ENCODE results near the gene NR1H2. TPM values are rescaled to one million over a fixed set of nuclear protein-coding genes. Genes with fewer than 3 reads are reported as not detected.

Gene NR1H2
- total and polyA plus RNA-seq, 2 experiments from 2014 or later = 32.9 to 70.2 TPM

DNA sequence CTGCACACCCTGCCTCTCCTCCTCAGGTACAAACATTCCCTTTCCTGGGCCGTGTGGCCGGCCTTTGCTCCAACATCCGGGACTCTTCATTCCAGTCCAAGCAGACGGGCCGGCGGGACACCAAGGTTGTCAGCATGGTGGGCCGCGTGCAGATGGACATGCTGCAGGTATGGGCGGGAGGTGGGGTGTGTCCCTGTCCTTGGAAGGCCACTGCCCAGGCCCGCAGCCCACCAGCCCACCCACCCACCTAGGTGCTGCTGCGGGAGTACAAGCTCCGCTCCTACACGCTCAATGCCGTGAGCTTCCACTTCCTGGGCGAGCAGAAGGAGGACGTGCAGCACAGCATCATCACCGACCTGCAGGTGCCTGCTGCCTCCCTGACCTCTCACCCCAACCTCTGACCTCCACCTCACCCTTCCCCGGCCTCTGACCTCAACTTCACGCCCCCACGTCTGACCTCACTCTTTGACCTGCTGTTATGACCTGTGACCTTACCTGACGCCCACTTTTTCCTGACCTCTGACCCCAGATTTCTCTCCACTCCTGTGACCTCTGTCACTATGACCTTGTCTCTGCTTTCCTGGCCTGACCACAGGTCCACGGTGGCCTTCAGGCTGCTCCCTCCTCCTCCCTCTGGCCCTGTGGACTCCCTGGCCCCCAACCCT is 30.0 kb downstream of the NR1H2 start:
- Histone ChIP-seq H3K27me3 (ENCODE audit: insufficient read depth) (no peaks in the 10 kb centered on the region), H3K27ac (ENCODE audit: low read depth) (no peak overlapping the region), H4K20me1 (replicated peaks; ENCODE audit: insufficient read depth) (peaks cover 5% of the 10 kb centered on the region), H3K4me3 (no peak overlapping the region), H2AFZ (no peak overlapping the region), H3K79me2 (replicated peaks; ENCODE audit: insufficient read depth) (no peaks in the 10 kb centered on the region), H3F3A (replicated peaks; ENCODE audit: low read depth) (no peaks in the 10 kb centered on the region; the same call in 1 of the 2 replicates), H3K9me2 (ENCODE audit: insufficient read depth) (no peaks in the 10 kb centered on the region), H3K4me1 (ENCODE audit: insufficient read depth) (no peaks in the 10 kb centered on the region), H3K4me2 (no peak overlapping the region), H3K36me3 (ENCODE audit: insufficient read depth) (peaks cover 4% of the 10 kb centered on the region; the same call in 1 of the 2 replicates)
- no peak overlapping the region for H3K4me3 Mint-ChIP-seq
- no peak for TF ChIP-seq ZNF331 (CRISPR knock-in tag; IDR thresholded peaks at IDR 0.05; ENCODE audit: low read depth)
- TF ChIP-seq, protein P1, sequence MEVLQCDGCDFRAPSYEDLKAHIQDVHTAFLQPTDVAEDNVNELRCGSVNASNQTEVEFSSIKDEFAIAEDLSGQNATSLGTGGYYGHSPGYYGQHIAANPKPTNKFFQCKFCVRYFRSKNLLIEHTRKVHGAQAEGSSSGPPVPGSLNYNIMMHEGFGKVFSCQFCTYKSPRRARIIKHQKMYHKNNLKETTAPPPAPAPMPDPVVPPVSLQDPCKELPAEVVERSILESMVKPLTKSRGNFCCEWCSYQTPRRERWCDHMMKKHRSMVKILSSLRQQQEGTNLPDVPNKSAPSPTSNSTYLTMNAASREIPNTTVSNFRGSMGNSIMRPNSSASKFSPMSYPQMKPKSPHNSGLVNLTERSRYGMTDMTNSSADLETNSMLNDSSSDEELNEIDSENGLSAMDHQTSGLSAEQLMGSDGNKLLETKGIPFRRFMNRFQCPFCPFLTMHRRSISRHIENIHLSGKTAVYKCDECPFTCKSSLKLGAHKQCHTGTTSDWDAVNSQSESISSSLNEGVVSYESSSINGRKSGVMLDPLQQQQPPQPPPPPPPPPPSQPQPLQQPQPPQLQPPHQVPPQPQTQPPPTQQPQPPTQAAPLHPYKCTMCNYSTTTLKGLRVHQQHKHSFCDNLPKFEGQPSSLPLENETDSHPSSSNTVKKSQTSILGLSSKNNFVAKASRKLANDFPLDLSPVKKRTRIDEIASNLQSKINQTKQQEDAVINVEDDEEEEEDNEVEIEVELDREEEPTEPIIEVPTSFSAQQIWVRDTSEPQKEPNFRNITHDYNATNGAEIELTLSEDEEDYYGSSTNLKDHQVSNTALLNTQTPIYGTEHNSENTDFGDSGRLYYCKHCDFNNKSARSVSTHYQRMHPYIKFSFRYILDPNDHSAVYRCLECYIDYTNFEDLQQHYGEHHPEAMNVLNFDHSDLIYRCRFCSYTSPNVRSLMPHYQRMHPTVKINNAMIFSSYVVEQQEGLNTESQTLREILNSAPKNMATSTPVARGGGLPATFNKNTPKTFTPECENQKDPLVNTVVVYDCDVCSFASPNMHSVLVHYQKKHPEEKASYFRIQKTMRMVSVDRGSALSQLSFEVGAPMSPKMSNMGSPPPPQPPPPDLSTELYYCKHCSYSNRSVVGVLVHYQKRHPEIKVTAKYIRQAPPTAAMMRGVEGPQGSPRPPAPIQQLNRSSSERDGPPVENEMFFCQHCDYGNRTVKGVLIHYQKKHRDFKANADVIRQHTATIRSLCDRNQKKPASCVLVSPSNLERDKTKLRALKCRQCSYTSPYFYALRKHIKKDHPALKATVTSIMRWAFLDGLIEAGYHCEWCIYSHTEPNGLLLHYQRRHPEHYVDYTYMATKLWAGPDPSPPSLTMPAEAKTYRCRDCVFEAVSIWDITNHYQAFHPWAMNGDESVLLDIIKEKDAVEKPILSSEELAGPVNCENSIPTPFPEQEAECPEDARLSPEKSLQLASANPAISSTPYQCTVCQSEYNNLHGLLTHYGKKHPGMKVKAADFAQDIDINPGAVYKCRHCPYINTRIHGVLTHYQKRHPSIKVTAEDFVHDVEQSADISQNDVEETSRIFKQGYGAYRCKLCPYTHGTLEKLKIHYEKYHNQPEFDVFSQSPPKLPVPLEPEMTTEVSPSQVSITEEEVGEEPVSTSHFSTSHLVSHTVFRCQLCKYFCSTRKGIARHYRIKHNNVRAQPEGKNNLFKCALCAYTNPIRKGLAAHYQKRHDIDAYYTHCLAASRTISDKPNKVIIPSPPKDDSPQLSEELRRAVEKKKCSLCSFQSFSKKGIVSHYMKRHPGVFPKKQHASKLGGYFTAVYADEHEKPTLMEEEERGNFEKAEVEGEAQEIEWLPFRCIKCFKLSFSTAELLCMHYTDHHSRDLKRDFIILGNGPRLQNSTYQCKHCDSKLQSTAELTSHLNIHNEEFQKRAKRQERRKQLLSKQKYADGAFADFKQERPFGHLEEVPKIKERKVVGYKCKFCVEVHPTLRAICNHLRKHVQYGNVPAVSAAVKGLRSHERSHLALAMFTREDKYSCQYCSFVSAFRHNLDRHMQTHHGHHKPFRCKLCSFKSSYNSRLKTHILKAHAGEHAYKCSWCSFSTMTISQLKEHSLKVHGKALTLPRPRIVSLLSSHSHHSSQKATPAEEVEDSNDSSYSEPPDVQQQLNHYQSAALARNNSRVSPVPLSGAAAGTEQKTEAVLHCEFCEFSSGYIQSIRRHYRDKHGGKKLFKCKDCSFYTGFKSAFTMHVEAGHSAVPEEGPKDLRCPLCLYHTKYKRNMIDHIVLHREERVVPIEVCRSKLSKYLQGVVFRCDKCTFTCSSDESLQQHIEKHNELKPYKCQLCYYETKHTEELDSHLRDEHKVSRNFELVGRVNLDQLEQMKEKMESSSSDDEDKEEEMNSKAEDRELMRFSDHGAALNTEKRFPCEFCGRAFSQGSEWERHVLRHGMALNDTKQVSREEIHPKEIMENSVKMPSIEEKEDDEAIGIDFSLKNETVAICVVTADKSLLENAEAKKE (CRISPR knock-in tag; IDR thresholded peaks at IDR 0.05) = no peak
- no peak for TF ChIP-seq NANOG (IDR thresholded peaks at IDR 0.05; ENCODE audit: borderline replicate concordance)
- TF ChIP-seq JUNB (IDR thresholded peaks at IDR 0.05; ENCODE audit: unreplicated experiment) = no peak
- TF ChIP-seq ETS1 (IDR thresholded peaks at IDR 0.05) = no peak
- TF ChIP-seq CREB1 (CRISPR knock-in tag; IDR thresholded peaks at IDR 0.05; ENCODE audit: low read depth) = no peak
- TF ChIP-seq, protein P2, sequence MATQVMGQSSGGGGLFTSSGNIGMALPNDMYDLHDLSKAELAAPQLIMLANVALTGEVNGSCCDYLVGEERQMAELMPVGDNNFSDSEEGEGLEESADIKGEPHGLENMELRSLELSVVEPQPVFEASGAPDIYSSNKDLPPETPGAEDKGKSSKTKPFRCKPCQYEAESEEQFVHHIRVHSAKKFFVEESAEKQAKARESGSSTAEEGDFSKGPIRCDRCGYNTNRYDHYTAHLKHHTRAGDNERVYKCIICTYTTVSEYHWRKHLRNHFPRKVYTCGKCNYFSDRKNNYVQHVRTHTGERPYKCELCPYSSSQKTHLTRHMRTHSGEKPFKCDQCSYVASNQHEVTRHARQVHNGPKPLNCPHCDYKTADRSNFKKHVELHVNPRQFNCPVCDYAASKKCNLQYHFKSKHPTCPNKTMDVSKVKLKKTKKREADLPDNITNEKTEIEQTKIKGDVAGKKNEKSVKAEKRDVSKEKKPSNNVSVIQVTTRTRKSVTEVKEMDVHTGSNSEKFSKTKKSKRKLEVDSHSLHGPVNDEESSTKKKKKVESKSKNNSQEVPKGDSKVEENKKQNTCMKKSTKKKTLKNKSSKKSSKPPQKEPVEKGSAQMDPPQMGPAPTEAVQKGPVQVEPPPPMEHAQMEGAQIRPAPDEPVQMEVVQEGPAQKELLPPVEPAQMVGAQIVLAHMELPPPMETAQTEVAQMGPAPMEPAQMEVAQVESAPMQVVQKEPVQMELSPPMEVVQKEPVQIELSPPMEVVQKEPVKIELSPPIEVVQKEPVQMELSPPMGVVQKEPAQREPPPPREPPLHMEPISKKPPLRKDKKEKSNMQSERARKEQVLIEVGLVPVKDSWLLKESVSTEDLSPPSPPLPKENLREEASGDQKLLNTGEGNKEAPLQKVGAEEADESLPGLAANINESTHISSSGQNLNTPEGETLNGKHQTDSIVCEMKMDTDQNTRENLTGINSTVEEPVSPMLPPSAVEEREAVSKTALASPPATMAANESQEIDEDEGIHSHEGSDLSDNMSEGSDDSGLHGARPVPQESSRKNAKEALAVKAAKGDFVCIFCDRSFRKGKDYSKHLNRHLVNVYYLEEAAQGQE (IDR thresholded peaks at IDR 0.05; ENCODE audit: unreplicated experiment) = no peak
- no peak for TF ChIP-seq ZNF114 (CRISPR knock-in tag; IDR thresholded peaks at IDR 0.05)
- TF ChIP-seq POLR2AphosphoS5 (IDR thresholded peaks at IDR 0.05; ENCODE audit: low read depth) = no peak
- TF ChIP-seq EZH2 (IDR thresholded peaks at IDR 0.05; ENCODE audit: low read depth, unreplicated experiment) = no peak
- TF ChIP-seq CTCF (conservative IDR thresholded peaks at IDR 0.05; ENCODE audit: low read depth in 2 of 2) = no peak
- TF ChIP-seq EZH2phosphoT487 (IDR thresholded peaks at IDR 0.05; ENCODE audit: unreplicated experiment) = no peak
- TF ChIP-seq STAT1 (IDR thresholded peaks at IDR 0.05; ENCODE audit: unreplicated experiment) = no peak
- H3K4me1 Mint-ChIP-seq = no peaks in the 10 kb centered on the region
- H3K27me3 Mint-ChIP-seq (ENCODE audit: insufficient read depth, low read depth, poor library complexity) = no peaks in the 10 kb centered on the region
- ATAC-seq = no peak
- no peak for DNase-seq (ENCODE audit: low spot score)
- H3K36me3 Mint-ChIP-seq (ENCODE audit: low read depth) = peaks cover 62% of the 10 kb centered on the region
- no peak overlapping the region for H3K27ac Mint-ChIP-seq
- H3K9me3 Mint-ChIP-seq = no peaks in the 10 kb centered on the region; the same call in 2 of the 3 replicates

All from GM23338 (cell line).